Stomach (tissue), 4 donors: ENCODE results near the gene CDH23.

Experiments
- CTCF ChIP-seq, 7 experiments: fragments of 450-650 bp in 4 of 7; fragments of 200-600 bp in 3 of 7; sonication (generic) in 3 of 7; IDR thresholded peaks; one replicate each; pipeline ENCODE4 v1.5.1; 2016 to 2019; ENCODE audit warnings: antibody characterized with exemption in 7 of 7, control low read depth in 2 of 7, mild to moderate bottlenecking in 1 of 7
- EP300 ChIP-seq: sonication (generic); formaldehyde crosslinking; IDR thresholded peaks from one replicate; pipeline ENCODE4 v1.6.1; 2017; ENCODE audit warnings: antibody characterized with exemption
- POLR2A ChIP-seq, 4 donors: fragments of 450-650 bp; IDR thresholded peaks; one replicate each; pipeline ENCODE4 v1.6.1; 2016; ENCODE audit warnings: antibody characterized with exemption in 4 of 4, control low read depth in 2 of 4, mild to moderate bottlenecking in 1 of 4, moderate library complexity in 1 of 4

GRCh38 chr10:71571460-71572175 is 174.9 kb downstream of the CDH23 start:
- TF ChIP-seq CTCF (IDR thresholded peaks at IDR 0.05), result no peak
- no peak for TF ChIP-seq EP300
- no peak for TF ChIP-seq POLR2A (IDR thresholded peaks at IDR 0.05)
